Urinary bladder (tissue), 4 donors: Measurements from ENCODE around the gene SH3D19. TPM values are rescaled to one million over a fixed set of nuclear protein-coding genes. Genes with fewer than 3 reads are reported as not detected.

Experiments used
- DNase-seq: peaks from one replicate; pipeline ENCODE4 v3.0.0-alpha.2; 2015; ENCODE audit errors: extremely low spot score
- H3K27ac ChIP-seq: one replicate; pipeline ENCODE4 v1.5.1; 2013; ENCODE audit warnings: low read depth, mild to moderate bottlenecking, moderate library complexity
- H3K36me3 ChIP-seq: one replicate; pipeline ENCODE4 v1.6.1; 2013; ENCODE audit warnings: mild to moderate bottlenecking, moderate library complexity; ENCODE audit not compliant: insufficient read depth
- H3K4me1 ChIP-seq: one replicate; pipeline ENCODE4 v1.6.1; 2013; ENCODE audit warnings: mild to moderate bottlenecking, moderate library complexity; ENCODE audit not compliant: insufficient read depth
- H3K4me3 ChIP-seq: one replicate; pipeline ENCODE4 v1.5.1; 2013; ENCODE audit warnings: low read depth, low read length
- WGBS: extraction: QIAGEN DNeasy Blood & Tissue Kit; methylation state at CpG from one replicate; pipeline ENCODE4 v1.1.7; 2013; 5-methylcytosine and 5-hydroxymethylcytosine counted together
- polyA plus RNA-seq: library from polyadenylated mRNA; stranded (reverse); fragments of 200-250 nt; gene quantifications from one replicate; pipeline ENCODE4 v1.2.3, GENCODE V29; 2013
- total RNA-seq: library from RNA; depleted of rRNA; stranded (reverse); fragments of >200 nt; gene quantifications from one replicate; pipeline ENCODE4 v1.2.3, GENCODE V29; 2014
- donor health status: healthy with polysubstance abuse.
- donor health status: healthy.

The SH3D19 gene
- total and polyA plus RNA-seq, 2 donors = 57.1 to 76.5 TPM

DNA sequence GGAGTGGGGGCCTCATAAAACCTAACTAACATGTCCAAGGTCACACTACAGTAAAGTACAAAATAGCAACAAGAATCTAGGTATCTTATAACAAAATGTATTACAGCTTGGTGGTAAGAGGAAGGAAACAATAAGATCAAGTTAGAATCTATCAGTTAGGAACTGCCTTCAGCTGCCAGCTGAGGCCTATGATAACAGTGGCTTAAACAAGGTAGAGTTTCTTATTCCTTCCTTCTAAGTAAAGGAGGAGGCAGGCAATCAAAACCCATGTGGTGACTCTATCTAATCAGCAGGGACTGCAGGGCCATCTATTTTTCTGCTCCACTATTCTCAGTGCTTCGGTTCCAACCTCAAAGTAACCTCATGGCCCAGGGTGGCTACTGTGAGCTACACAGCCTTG is 10.9 kb downstream of the SH3D19 start:
- no peak for DNase-seq
- 93% methylated on average over 1 of the region's 1 CpG for WGBS
- Histone ChIP-seq H3K4me3 (no peak overlapping the region), H3K36me3 (no peaks in the 10 kb centered on the region), H3K27ac (no peak overlapping the region), H3K4me1 (no peaks in the 10 kb centered on the region)

DNA sequence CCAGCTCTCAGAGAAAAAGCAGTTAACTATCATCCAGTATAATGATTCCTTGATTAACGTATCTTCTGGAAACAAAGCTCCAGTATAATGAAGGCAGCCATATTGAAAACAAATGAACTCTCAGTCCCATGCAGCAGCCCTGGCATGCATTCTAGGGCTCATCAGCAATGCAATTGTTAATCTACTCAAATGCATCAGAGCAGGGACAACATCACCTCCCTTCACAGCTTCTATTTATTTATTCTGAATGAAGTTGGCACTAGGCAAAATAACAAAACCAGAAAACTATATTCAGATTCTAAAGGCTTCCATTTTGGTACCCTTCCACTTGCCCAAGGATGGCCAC is 11.4 kb downstream of the SH3D19 start:
- WGBS = 71% methylated on average over 1 of the region's 1 CpG
- no peak overlapping the region for H3K27ac ChIP-seq
- H3K4me1 ChIP-seq = no peaks in the 10 kb centered on the region
- DNase-seq = no peak
- no peak overlapping the region for H3K4me3 ChIP-seq
- no peaks in the 10 kb centered on the region for H3K36me3 ChIP-seq

DNA sequence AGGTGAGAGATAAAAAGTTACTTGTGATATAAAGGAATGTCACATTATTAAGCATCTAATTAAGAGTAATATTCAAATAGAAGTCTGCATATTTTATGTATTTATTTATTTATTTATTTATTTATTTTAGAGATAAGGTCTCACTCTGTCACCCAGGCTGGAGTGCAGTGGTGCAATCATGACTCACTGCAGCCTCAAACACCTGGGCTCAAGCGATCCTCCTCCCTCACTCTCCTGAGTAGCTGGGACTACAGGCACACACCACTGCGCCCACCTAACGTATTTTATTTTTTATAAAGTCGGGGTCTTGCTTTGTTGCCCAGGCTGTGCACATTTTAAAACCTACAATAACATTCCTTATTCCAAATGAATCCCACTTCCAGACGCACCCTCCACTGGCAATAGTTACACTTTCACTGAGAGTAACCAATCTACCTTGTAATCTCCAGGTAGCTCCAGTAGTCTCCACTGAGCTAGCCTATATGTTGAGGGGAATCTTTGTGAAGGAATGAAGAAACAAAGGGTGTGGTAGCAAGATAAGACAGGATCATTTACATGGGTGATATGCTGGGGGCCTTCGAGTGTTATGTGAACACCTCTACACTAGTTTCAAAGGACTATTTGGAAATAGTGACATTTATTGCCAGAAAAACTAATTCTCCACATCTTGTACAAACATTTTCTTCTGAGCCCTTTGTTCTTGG is 11.9 kb downstream of the SH3D19 start:
- 90% methylated on average over 6 of the region's 6 CpGs for WGBS
- no peak for DNase-seq
- Histone ChIP-seq H3K4me1 (no peaks in the 10 kb centered on the region), H3K4me3 (no peak overlapping the region), H3K27ac (no peak overlapping the region), H3K36me3 (no peaks in the 10 kb centered on the region)

DNA sequence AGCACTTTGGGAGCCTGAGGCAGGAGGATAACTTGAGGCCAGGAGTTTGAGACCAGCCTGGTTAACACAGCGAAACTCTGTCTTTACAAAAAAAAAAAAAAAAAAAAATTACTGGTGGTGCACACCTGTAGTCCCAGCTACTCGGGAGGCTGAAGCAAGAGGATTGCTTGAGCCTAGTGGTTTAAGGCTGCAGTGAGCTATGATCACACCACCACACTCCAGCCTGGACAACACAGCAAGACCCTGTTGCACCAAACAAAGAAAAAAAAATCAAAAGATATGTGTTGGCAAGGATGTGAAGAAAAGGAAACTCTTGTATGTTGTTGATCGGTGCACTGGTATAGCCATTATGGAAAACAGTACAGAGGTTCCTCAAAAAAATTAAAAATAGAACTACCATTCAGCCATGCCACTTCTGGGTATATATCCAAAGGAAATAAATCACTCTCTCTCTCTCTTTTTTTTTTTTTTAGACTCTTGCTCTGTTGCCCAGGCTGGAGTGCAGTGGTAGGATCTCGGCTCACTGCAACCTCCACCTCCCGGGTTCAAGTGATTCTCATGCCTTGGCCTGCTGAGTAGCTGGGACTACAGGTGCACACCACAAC is 15.2 kb downstream of the SH3D19 start:
- Histone ChIP-seq H3K4me3 (no peak overlapping the region), H3K4me1 (no peaks in the 10 kb centered on the region), H3K27ac (no peak overlapping the region), H3K36me3 (no peaks in the 10 kb centered on the region)
- 92% methylated on average over 5 of the region's 5 CpGs for WGBS
- DNase-seq = no peak

DNA sequence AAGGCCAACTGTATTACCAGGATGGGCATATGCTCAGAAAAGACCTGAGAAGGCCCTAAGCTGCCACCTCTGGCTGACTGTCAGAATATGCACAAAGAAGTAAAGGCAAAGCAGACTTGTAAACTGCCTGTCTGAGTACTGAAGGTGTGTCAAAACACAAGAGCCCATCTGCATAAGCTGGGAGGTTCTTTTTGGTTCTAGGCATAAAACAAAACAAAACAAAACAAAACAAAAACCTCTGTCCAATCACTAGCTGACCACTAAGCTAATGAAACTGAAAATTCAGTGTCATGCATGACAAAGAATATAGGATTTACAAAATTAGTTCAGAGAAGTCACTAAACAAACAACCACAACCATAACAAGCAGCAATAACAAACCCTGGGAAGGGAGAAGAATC is 20.6 kb downstream of the SH3D19 start:
- Histone ChIP-seq H3K36me3 (no peaks in the 10 kb centered on the region), H3K4me3 (no peak overlapping the region), H3K4me1 (no peaks in the 10 kb centered on the region), H3K27ac (no peak overlapping the region)
- DNase-seq = no peak

DNA sequence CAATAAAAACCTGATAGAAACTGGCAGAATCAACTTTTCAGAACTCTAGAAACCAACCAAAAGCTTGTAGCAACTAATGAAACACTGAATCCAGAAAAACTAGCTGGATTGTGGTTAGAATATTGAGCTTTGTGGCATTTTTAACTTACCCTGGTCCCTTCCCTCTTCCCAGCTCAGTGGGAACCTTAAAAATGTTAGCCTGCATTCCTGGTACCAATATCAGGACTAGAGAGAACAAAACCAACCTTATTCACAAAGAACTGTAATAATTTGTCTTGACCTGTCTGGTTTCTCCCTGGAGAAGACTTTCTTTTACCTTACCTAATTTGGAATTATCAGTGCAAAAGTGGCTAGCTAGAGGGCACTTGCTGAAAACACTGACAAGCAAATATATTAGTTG is 21.2 kb downstream of the SH3D19 start:
- Histone ChIP-seq H3K4me3 (no peak overlapping the region), H3K4me1 (no peaks in the 10 kb centered on the region)
- no peak for DNase-seq

DNA sequence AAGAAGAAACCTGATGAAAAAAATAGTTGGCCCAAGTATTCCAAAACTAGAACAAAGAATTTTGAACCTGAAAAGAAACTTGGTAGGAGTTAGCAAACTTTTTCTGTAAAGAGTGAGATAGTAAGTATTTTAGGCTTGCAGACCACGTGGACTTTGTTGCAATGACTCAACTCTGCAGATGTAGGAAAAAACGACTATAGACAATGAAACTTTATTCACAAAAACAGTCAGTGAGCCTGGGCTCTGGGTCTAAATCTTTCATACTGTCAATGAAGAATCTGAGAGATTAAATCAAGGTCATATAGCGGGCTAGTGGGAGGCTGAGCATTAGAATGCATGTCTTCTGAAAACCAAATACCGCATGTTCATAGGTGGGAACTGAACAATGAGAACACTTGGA is 23.0 kb downstream of the SH3D19 start:
- no peak for DNase-seq
- H3K36me3 ChIP-seq = no peaks in the 10 kb centered on the region
- H3K4me3 ChIP-seq = no peak overlapping the region
- no peaks in the 10 kb centered on the region for H3K4me1 ChIP-seq
- 76% methylated on average over 4 of the region's 4 CpGs for WGBS
- no peak overlapping the region for H3K27ac ChIP-seq

More for the DNA sequence above, 21.2 kb downstream of the SH3D19 start:
- no peaks in the 10 kb centered on the region for H3K36me3 ChIP-seq
- no peak overlapping the region for H3K27ac ChIP-seq

DNA sequence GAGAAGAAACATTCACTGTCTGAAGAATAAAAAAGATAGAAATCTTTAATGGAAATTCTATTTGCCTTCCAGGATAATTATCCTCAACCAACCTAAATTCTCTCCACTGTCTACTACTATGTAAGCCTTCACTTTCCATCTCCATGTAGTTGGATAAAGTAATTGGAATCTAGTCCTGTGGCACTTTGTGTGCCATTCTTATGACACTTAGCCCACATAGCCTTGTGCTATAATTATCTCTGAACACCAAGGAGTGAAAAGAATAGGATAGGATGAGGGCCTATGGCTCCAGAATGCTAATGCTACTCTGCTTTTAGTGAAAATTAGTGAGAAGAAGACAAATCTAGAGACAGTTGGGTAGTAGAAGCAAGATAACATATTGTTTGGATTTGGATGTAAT is 28.2 kb downstream of the SH3D19 start:
- Histone ChIP-seq H3K36me3 (no peaks in the 10 kb centered on the region), H3K27ac (no peak overlapping the region), H3K4me1 (no peaks in the 10 kb centered on the region), H3K4me3 (no peak overlapping the region)
- DNase-seq = no peak

DNA sequence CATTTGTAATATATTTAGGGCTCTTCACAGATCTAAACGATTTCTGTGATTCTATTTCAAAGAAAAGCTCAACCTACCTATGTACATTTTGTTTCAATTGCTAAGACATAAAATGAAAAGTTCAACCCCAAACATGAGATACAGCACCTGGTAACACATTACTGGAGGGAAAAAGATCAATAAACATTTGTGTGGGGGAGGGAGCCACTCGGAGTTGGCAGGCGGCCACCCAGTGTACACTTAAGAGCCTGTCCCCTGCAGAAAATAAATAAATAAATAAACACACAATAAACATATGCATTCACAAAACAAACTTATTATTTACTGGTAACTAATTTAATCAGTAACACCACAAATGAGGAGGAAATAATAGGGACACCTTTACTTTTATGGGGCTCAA is 29.2 kb downstream of the SH3D19 start:
- WGBS = 68% methylated on average over 3 of the region's 3 CpGs

DNA sequence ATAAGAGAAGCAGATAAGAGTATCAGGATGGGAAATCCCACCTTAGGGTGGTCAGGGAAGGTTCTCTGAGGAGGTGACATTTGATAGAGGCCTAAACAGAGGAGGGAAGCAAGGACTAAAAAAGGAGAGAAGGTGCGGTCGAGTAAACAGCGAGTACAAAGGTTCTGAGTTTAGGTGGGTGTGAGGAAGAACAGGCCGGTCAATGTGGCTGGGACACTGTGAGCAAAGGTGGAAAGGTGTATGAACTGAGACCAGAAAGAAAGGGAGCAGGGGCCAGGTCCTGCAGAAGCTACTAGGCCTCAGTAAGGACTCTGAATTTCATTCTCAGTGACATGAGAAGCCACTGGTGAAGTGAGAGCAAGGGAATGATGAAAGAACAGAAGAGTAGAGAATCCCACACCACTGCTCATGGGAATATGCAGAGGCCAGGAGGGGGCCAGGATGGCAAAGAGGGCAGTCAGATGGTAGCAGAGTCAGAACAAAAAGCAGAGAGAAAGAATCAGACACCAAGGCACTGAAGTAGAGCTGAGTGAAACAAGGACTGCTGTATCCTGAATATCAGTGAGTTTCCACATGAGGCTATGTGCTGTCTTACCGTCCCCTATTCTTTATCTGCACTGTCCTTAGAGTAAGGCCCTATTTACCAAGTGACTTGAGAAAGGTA is 30.4 kb downstream of the SH3D19 start:
- no peak for DNase-seq
- no peaks in the 10 kb centered on the region for H3K36me3 ChIP-seq
- H3K4me1 ChIP-seq = no peaks in the 10 kb centered on the region
- H3K4me3 ChIP-seq = no peak overlapping the region
- no peak overlapping the region for H3K27ac ChIP-seq
- 96% methylated on average over 5 of the region's 5 CpGs for WGBS

More for the DNA sequence above, 29.2 kb downstream of the SH3D19 start:
- Histone ChIP-seq H3K4me3 (no peak overlapping the region), H3K27ac (no peak overlapping the region), H3K4me1 (no peaks in the 10 kb centered on the region), H3K36me3 (no peaks in the 10 kb centered on the region)
- DNase-seq = no peak

DNA sequence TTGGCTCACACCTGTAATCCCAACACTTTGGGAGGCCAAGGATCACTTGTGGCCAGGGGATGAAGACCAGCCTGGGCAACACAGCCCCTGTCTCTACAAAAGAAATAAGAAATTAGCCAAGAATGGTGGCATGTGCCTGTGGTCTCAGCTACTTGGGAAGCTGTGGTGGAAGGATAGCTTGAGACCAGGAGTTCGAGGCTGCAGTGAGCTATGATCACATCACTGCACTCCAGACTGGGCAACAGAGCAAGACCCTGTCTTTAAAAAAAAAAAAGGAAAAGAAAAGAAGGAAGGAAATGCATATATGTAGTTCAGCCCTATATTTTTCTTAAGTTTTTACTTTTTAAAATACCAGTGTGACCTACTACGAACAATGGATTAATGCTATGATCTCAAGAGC is 33.4 kb downstream of the SH3D19 start:
- WGBS = 95% methylated on average over 2 of the region's 2 CpGs
- DNase-seq = no peak
- no peaks in the 10 kb centered on the region for H3K36me3 ChIP-seq
- H3K27ac ChIP-seq = no peak overlapping the region
- H3K4me3 ChIP-seq = no peak overlapping the region
- no peaks in the 10 kb centered on the region for H3K4me1 ChIP-seq

DNA sequence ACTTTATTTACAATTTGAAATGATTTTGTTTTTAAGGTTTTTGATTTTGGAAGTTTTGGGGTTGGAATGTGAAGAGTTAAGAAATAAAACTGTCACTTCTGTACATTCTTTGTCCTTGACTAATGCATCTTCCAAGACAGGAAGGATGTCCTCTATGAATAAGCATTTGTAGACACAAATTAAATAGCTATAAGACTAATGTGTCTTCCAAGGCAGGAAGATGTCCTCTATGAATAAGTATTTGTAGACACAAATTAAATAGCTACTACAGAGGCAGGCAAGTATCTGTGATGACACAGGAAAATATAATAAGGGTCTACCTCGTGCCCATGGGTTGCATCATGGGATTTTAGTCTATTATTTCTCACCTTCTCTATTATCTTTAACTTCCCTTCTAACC is 33.9 kb downstream of the SH3D19 start:
- H3K4me1 ChIP-seq = no peaks in the 10 kb centered on the region
- 64% methylated on average over 1 of the region's 1 CpG for WGBS
- H3K27ac ChIP-seq = no peak overlapping the region
- H3K4me3 ChIP-seq = no peak overlapping the region
- no peak for DNase-seq
- H3K36me3 ChIP-seq = no peaks in the 10 kb centered on the region

DNA sequence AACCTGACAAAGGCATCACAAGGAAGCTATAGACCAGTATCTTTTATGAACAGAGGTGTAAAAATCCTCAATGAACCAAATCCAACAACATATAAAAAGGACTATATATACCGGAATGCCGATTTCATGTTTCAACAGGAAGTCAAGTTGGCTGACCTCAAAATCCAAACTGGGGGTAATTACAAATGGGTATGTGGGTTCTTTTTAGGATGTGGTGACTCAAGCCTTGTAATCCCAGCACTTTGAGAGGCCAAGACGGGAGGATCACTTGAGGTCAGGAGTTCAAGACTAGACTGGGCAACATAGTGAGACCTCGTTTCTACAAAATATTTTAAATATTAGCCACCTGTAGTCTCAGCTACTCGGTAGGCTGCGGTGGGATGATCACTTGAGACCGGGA is 38.0 kb downstream of the SH3D19 start:
- DNase-seq = no peak
- no peak overlapping the region for H3K4me3 ChIP-seq
- WGBS = 93% methylated on average over 7 of the region's 7 CpGs
- H3K27ac ChIP-seq = no peak overlapping the region
- H3K4me1 ChIP-seq = no peaks in the 10 kb centered on the region
- no peaks in the 10 kb centered on the region for H3K36me3 ChIP-seq

DNA sequence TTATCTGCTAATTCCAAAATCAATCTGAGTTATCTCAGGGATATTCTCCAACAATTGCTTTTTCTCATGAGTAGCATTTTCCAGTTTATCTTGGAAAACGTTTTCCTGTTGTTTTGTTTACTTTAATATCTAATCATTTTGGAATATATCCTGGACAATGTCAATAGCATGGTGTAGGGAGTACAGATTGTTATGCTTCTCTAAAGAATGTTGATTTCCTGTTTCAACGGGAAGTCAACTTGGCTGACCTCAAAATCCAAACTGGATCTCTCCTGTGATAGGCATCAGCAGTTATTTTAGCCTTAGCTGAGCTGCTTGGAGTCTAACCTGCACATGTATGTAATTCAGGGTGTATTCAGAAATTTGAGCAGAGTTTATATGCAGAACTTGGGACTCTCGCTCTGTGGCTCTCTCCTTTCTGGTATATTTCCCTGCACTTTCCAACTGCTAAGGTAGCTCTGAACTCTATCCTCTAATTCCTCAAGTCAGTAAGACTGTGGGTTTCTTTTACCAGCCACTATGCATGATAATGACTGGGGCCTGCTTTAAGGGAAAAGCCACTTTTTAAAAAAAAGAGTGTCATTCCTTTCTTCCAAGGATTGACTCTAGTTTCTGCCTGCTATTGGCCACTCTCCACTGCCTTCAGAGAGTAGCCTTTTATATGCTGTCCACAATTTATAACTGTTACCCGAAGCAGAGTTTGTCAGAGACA is 40.7 kb downstream of the SH3D19 start:
- Histone ChIP-seq H3K4me3 (no peak overlapping the region), H3K4me1 (no peaks in the 10 kb centered on the region), H3K27ac (no peak overlapping the region), H3K36me3 (no peaks in the 10 kb centered on the region)
- WGBS = 48% methylated on average over 4 of the region's 4 CpGs
- DNase-seq = no peak
